Left colon (tissue), 2 donors: ENCODE measurements around the gene KLF13. TPM values are rescaled to one million over a fixed set of nuclear protein-coding genes. Genes with fewer than 3 reads are reported as not detected.
A peak's percentile ranks its signal among the peaks of the same experiment; 100 is the strongest.
"Not testable (repeated sequence)": the region's sequence is repeated elsewhere in the genome, so short reads cannot be mapped to it uniquely, and the experiment has no call there.

Experiments used
- ATAC-seq: fragments of 200-7000 bp; cut with Tn5 transposase; one replicate; pipeline ENCODE4 v1.9.1; 2020; ENCODE audit warnings: mild to moderate bottlenecking, moderate library complexity
- DNase-seq, 2 donors: peaks; one replicate each; pipeline ENCODE4 v3.0.0-alpha.2; 2020
- intact Hi-C, 2 donors: fragments of 100-400 bp; cut with DNase I in 1 of 2; cut with micrococcal nuclease in 1 of 2; formaldehyde crosslinking; loops; one replicate each; pipeline versions ENCODE4 v1.11.2 to v1.14.0; 2022; cut with DNase I, micrococcal nuclease
- total RNA-seq, 2 donors: library from RNA; stranded (reverse); fragmentation: NEBNext Ultra II Directional; extraction: Animal tissue kit (Norgen Biotek cat#: 25700); gene quantifications; one replicate each; pipeline ENCODE4 v1.2.1, GENCODE V29; 2021
- donor health status: DM: no; HTN: no; CAD: no.
- donor health status: DM: yes; HTN: yes; CAD: no.

KLF13 gene
- total RNA-seq, 2 donors from 2014 or later = 36.8 to 103 TPM

- peak in 1 of 2 donors; percentile 66 for DNase-seq
- ATAC-seq = peak; percentile 67
- intact Hi-C loops = no loop called here
Measured at GRCh38 chr15:31352911-31353811, 26.5 kb downstream of the KLF13 start.

GRCh38 chr15:31353931-31354330 is 27.3 kb downstream of the KLF13 start:
- intact Hi-C loops = no loop called here
- peak; percentile 29 for ATAC-seq
- no peak for DNase-seq

- DNase-seq, intact Hi-C loops: not testable (repeated sequence)
Measured at GRCh38 chr15:31356097-31356496, 29.5 kb downstream of the KLF13 start.

GRCh38 chr15:31357148-31357547 is 30.5 kb downstream of the KLF13 start:
- ATAC-seq (no peak), DNase-seq (no peak)
- intact Hi-C loops = no loop called here

More at GRCh38 chr15:31356097-31356496, 29.5 kb downstream of the KLF13 start:
- ATAC-seq = not testable (repeated sequence)

- DNase-seq = no peak
- intact Hi-C loops = no loop called here
- ATAC-seq = no peak
Measured at GRCh38 chr15:31358163-31358562, 31.5 kb downstream of the KLF13 start.

- DNase-seq (no peak), ATAC-seq (no peak)
- intact Hi-C loops = no loop called here
Measured at GRCh38 chr15:31358957-31359701, 32.5 kb downstream of the KLF13 start.

- DNase-seq (no peak), ATAC-seq (peak; percentile 59)
- intact Hi-C loops = no loop called here
Measured at GRCh38 chr15:31359702-31360111, 33.1 kb downstream of the KLF13 start.

GRCh38 chr15:31360158-31360561 is 33.5 kb downstream of the KLF13 start:
- intact Hi-C loops = no loop called here

GRCh38 chr15:31360843-31361763 is 34.5 kb downstream of the KLF13 start:
- intact Hi-C loops = no loop called here
- ATAC-seq = peak; percentile 67
- DNase-seq = peak; percentile 71 to 79

More at GRCh38 chr15:31360158-31360561, 33.5 kb downstream of the KLF13 start:
- ATAC-seq (no peak), DNase-seq (no peak)

GRCh38 chr15:31361764-31362515 is 35.3 kb downstream of the KLF13 start:
- intact Hi-C loops = no loop called here
- ATAC-seq (no peak), DNase-seq (no peak)

- DNase-seq = no peak
- no peak for ATAC-seq
- intact Hi-C loops = no loop called here
Measured at GRCh38 chr15:31362886-31363285, 36.3 kb downstream of the KLF13 start.

- intact Hi-C loops = no loop called here
- ATAC-seq (no peak), DNase-seq (no peak)
Measured at GRCh38 chr15:31364301-31365031, 37.8 kb downstream of the KLF13 start.

- intact Hi-C loops = no loop called here
- ATAC-seq = no peak
- no peak for DNase-seq
Measured at GRCh38 chr15:31365032-31365654, 38.5 kb downstream of the KLF13 start.

GRCh38 chr15:31365655-31366127 is 39.1 kb downstream of the KLF13 start:
- DNase-seq (peak; percentile 90), ATAC-seq (peak; percentile 75)
- intact Hi-C loops = no loop called here

GRCh38 chr15:31366169-31366734 is 39.6 kb downstream of the KLF13 start:
- intact Hi-C loops = no loop called here
- no peak for ATAC-seq
- no peak for DNase-seq

- intact Hi-C loops = no loop called here
- DNase-seq (no peak), ATAC-seq (no peak)
Measured at GRCh38 chr15:31367021-31367729, 40.5 kb downstream of the KLF13 start.
